Measurements from ENCODE around the gene PRAMEF17. TPM values are rescaled to one million over a fixed set of nuclear protein-coding genes. Genes with fewer than 3 reads are reported as not detected.

PRAMEF17 gene, protein sequence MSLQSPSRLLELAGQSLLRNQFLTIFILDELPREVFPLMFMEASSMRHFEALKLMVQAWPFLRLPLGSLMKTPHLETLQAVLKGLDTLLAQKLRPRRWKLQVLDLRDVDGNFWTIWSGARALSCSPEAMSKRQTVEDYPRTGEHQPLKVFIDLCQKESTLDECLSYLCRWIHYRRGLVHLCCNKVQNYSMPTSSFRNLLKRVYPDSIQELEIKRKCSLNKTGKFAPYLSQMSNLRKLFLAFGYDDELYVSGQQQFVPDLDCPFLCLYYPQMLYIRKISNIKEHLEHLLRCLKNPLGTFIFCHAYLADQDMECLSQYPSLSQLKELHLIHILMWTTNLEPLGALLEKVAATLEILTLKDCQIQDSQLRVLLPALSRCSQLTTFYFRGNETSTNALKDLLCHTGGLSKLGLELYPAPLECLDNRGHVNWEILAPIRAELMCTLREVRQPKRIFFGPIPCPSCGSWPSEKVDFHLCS
- total RNA-seq, result not detected in 2 replicates

DNA sequence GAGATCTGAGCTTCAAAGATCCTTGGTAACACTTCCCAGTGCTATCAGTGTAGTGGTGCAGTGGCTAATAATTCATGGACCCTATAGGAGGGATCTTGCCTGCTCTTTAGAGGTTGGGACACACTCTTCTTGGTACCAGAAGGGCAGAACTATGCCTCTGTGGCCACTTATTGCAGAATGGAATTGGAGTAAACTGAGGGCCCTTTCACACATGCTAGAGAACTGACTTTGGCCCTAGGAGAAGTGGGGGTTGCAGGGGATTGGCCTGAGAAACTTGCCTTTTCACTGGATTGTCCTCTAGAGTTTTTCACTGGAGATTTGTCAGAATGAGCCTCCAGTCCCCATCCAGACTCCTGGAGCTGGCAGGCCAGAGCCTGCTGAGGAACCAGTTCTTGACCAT, at the start of gene PRAMEF17:
TSS of gene PRAMEF17 (plus strand) at position 301 of the 400 bp plus-strand sequence. CDS start at position 327, 26 bp downstream.

DNA sequence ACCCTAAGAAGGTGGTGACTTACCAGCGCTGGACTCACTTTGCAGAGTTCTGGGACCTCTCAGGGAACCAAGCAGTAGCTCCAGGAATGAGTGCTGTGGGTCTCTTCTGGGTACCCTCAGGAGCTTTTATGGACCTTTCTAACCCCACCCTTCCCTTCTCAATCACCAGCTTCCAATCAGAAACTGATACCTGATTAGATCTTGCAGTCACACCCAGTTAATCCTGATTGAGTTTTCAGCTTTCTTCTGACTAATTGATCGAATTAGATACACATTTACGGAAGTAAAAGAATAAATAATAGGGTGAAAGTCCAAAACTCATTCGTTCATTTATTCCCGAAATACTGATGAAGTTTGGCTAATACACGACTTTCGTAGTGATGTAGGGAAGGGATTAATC, 42.4 kb upstream of the PRAMEF17 start, which contains the start of gene PRAMEF14:
TSS of gene PRAMEF14 (minus strand) at position 101 of the 400 bp plus-strand sequence. CDS start 1,820 bp downstream, outside the sequence.

DNA sequence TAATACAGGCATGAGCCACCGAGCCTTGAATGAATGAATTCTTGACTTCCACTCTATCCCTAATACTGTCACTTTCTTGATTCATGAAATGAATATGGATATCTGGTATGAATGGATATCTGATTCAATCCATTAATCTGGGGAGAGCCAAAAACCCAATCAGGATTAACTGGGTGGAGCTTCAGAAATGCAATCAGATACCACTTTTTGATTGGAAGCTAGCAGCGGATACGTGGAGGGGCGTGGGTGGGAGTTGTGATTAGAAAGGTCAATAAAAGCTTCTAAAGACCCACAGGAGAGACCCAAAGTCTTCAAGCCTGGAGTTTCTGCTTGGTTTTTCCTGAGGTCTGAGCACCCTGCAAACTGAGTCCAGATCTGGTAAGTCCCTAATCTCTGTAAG, 20.7 kb downstream of the PRAMEF17 start, which contains the start of gene PRAMEF20:
TSS of gene PRAMEF20 (plus strand) at position 301 of the 400 bp plus-strand sequence. CDS start 5,905 bp downstream, outside the sequence.

Other genes with a start within 250 kb of the PRAMEF17 start
- gene PRAMEF26, start 233.6 kb upstream of the PRAMEF17 start, total RNA-seq, result not detected in 2 replicates
- gene HNRNPCL4, start 224.0 kb upstream of the PRAMEF17 start, total RNA-seq, result not detected in 2 replicates
- not detected in 2 replicates for gene PRAMEF9, start 217.8 kb upstream of the PRAMEF17 start, total RNA-seq
- gene PRAMEF13, start 188.2 kb upstream of the PRAMEF17 start, total RNA-seq, result not detected in 2 replicates
- not detected in 2 replicates for gene PRAMEF18, start 163.5 kb upstream of the PRAMEF17 start, total RNA-seq
- gene PRAMEF5, start 135.4 kb upstream of the PRAMEF17 start, total RNA-seq, result not detected in 2 replicates
- gene PRAMEF8, start 104.5 kb upstream of the PRAMEF17 start, total RNA-seq, result not detected in 2 replicates
- gene PRAMEF33, start 86.1 kb upstream of the PRAMEF17 start, total RNA-seq, result not detected in 2 replicates
- not detected in 2 replicates for gene PRAMEF15, start 74.1 kb upstream of the PRAMEF17 start, total RNA-seq
- gene PRAMEF14, start 42.5 kb upstream of the PRAMEF17 start, total RNA-seq, result not detected in 2 replicates
- gene PRAMEF19, start 17.7 kb upstream of the PRAMEF17 start, total RNA-seq, result not detected in 2 replicates
- not detected in 2 replicates for gene PRAMEF20, start 20.8 kb downstream of the PRAMEF17 start, total RNA-seq
- not detected in 2 replicates for gene LRRC38, start 124.4 kb downstream of the PRAMEF17 start, total RNA-seq
- gene PDPN, start 194.2 kb downstream of the PRAMEF17 start, total RNA-seq, result 0.33 TPM in 1 of 2 replicates, not detected in the other

Measured in vein endothelial cell (primary cell).